Coronary artery (tissue), 2 donors: ENCODE results near the gene CABP5.

Experiments used
- DNase-seq: peaks from one replicate; pipeline ENCODE4 v3.0.0-alpha.2; 2017; ENCODE audit warnings: low spot score
- H3K27ac ChIP-seq, 2 donors: fragments of 200-600 bp; sonication (generic); one replicate each; pipeline ENCODE4 v1.5.1; 2016 to 2019
- H3K4me3 ChIP-seq: fragments of 200-600 bp; sonication (generic); 2 replicates; pipeline ENCODE4 v1.5.1; 2016; ENCODE audit warnings: mild to moderate bottlenecking, moderate library complexity
- CTCF ChIP-seq: fragments of 200-600 bp; sonication (generic); IDR thresholded peaks from one replicate; pipeline ENCODE4 v1.5.1; 2019; ENCODE audit warnings: antibody characterized with exemption

Gene CABP5

GRCh38 chr19:48000846-48001245 is 43.0 kb downstream of the CABP5 start:
- DNase-seq = no peak
- Histone ChIP-seq H3K27ac (no peak overlapping the region), H3K4me3 (no peak overlapping the region)
- no peak for TF ChIP-seq CTCF

GRCh38 chr19:47998800-47999199 is 45.1 kb downstream of the CABP5 start:
- Histone ChIP-seq H3K4me3 (no peak overlapping the region), H3K27ac (no peak overlapping the region)
- no peak for DNase-seq
- no peak for TF ChIP-seq CTCF

GRCh38 chr19:47996230-47996727 is 47.6 kb downstream of the CABP5 start:
- TF ChIP-seq CTCF = no peak
- Histone ChIP-seq H3K4me3 (no peak overlapping the region), H3K27ac (no peak overlapping the region)
- no peak for DNase-seq

GRCh38 chr19:47994209-47994802 is 49.6 kb downstream of the CABP5 start, which contains the start of gene ELSPBP1:
Gene ELSPBP1, plus strand, starts transcription at chr19:47994632. Its CDS starts 14,036 bp downstream, at chr19:48008668.
- Histone ChIP-seq H3K27ac (no peak within 1 kb of the TSS), H3K4me3 (no peak within 1 kb of the TSS)
- no peak for DNase-seq
- no peak for TF ChIP-seq CTCF

- Histone ChIP-seq H3K4me3 (no peak within 1 kb of the TSS), H3K27ac (no peak within 1 kb of the TSS)
- TF ChIP-seq CTCF = no peak
- no peak for DNase-seq
Measured at GRCh38 chr19:47992070-47992469, 51.8 kb downstream of the CABP5 start, which contains the start of gene BSPH1. Gene BSPH1, minus strand, starts transcription at chr19:47992170. Its CDS starts 89 bp downstream, at chr19:47992081.

- no peak for DNase-seq
- H3K27ac ChIP-seq = no peak overlapping the region
- no peak overlapping the region for H3K4me3 ChIP-seq
- TF ChIP-seq CTCF = no peak
Measured at GRCh38 chr19:47991191-47991808, 52.6 kb downstream of the CABP5 start.
